ENCODE data around the gene SDR42E2.

DNA sequence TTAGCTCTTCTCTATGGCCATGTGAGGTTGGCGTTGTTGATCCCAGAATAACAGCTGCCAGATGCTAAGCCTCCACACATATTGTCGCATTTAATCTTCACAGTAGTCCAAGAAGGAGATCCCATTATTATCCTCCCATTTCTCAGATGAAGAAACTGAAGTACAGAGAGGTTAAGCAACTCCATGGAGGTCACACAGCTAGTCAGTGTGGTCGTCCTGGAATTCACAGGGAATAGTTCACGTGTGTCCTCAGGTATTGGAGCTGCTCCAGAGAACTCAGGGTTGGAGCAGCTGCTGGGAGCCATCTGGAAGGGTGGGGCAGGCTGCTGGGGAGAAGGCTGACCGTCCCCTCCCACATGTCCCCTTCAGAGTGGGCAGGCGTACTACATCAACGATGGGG is 19.5 kb downstream of the SDR42E2 start:
- TF ChIP-seq, protein P1, sequence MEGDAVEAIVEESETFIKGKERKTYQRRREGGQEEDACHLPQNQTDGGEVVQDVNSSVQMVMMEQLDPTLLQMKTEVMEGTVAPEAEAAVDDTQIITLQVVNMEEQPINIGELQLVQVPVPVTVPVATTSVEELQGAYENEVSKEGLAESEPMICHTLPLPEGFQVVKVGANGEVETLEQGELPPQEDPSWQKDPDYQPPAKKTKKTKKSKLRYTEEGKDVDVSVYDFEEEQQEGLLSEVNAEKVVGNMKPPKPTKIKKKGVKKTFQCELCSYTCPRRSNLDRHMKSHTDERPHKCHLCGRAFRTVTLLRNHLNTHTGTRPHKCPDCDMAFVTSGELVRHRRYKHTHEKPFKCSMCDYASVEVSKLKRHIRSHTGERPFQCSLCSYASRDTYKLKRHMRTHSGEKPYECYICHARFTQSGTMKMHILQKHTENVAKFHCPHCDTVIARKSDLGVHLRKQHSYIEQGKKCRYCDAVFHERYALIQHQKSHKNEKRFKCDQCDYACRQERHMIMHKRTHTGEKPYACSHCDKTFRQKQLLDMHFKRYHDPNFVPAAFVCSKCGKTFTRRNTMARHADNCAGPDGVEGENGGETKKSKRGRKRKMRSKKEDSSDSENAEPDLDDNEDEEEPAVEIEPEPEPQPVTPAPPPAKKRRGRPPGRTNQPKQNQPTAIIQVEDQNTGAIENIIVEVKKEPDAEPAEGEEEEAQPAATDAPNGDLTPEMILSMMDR (IDR thresholded peaks at IDR 0.05): no peak
- TF ChIP-seq POLR2A (IDR thresholded peaks at IDR 0.05): no peak
